OCI-M1 (cell line): ENCODE measurements around the gene NSF.
"Not testable (repeated sequence)": the region's sequence is repeated elsewhere in the genome, so short reads cannot be mapped to it uniquely, and the experiment has no call there.

Experiments used
- DNase-seq: peaks from one replicate; lab custom pipeline; 2025; lab: John Stamatoyannopoulos, UW

The NSF gene

GRCh38 chr17:46756081-46756735 lies 165.7 kb downstream of the NSF start:
- no peak for DNase-seq

- DNase-seq, result no peak
Measured at GRCh38 chr17:46756861-46757260, 166.4 kb downstream of the NSF start.

GRCh38 chr17:46757588-46757987 lies 167.1 kb downstream of the NSF start:
- DNase-seq, result not testable (repeated sequence)

- DNase-seq, result no peak
Measured at GRCh38 chr17:46758614-46759013, 168.1 kb downstream of the NSF start.

GRCh38 chr17:46759141-46759540 lies 168.7 kb downstream of the NSF start:
- DNase-seq, result no peak

- DNase-seq, result no peak
Measured at GRCh38 chr17:46763416-46763815, 172.9 kb downstream of the NSF start.

GRCh38 chr17:46764000-46764708 lies 173.7 kb downstream of the NSF start:
- DNase-seq, result no peak

- DNase-seq, result no peak
Measured at GRCh38 chr17:46764709-46765401, 174.4 kb downstream of the NSF start.

- no peak for DNase-seq
Measured at GRCh38 chr17:46765453-46765852, 175.0 kb downstream of the NSF start.

- DNase-seq, result no peak
Measured at GRCh38 chr17:46766493-46767491, 176.3 kb downstream of the NSF start.

- DNase-seq, result no peak
Measured at GRCh38 chr17:46768540-46768870, 178.0 kb downstream of the NSF start.

GRCh38 chr17:46768896-46769295 lies 178.4 kb downstream of the NSF start:
- DNase-seq, result not testable (repeated sequence)

- DNase-seq, result no peak
Measured at GRCh38 chr17:46769531-46770438, 179.3 kb downstream of the NSF start.

GRCh38 chr17:46770439-46770817 lies 180.0 kb downstream of the NSF start:
- no peak for DNase-seq

- DNase-seq, result peak; percentile 39
Measured at GRCh38 chr17:46770818-46771560, 180.5 kb downstream of the NSF start.

- DNase-seq, result peak; percentile 34
Measured at GRCh38 chr17:46771561-46772474, 181.3 kb downstream of the NSF start.

GRCh38 chr17:46772475-46773220 lies 182.2 kb downstream of the NSF start:
- DNase-seq, result no peak

- DNase-seq, result no peak
Measured at GRCh38 chr17:46773221-46773605, 182.7 kb downstream of the NSF start.
